HCT116 (cell line): ENCODE results near the gene PAX6. TPM values are rescaled to one million over a fixed set of nuclear protein-coding genes. Genes with fewer than 3 reads are reported as not detected.

Experiments used
- ATAC-seq: fragments of 200-7000 bp; cut with Tn5 transposase; 2 replicates; pipeline ENCODE4 v1.9.1; 2020; ENCODE audit warnings: mild to moderate bottlenecking, moderate library complexity
- BruUV-seq: library from RNA; stranded (reverse); fragments of 400-500 nt; replicated peaks from 2 replicates; lab custom pipeline; 2021; lab: Mats Ljungman, UMichigan
- CTCF ChIA-PET: fragments of 300-600 bp; sonication (Branson Sonifier 250); formaldehyde crosslinking; loops from one replicate; lab custom pipeline; 2021; ENCODE audit warnings: antibody characterized with exemption; lab: Charles Lee
- POLR2A ChIA-PET: fragments of 300-600, 350-600 bp; sonication (Branson Sonifier 250); formaldehyde crosslinking; loops from one replicate; lab custom pipeline; 2021; ENCODE audit warnings: antibody characterized with exemption; lab: Charles Lee
- RAD21 ChIA-PET, 2 experiments: fragments of 300-600 bp; sonication (Branson Sonifier 250); formaldehyde crosslinking; loops; one replicate each; lab custom pipeline; 2023; ENCODE audit warnings: low total read pairs in 2 of 2; ENCODE audit not compliant: uncharacterized antibody in 2 of 2, unreplicated experiment in 2 of 2, low non-redundant PET in 1 of 2; lab: Charles Lee
- DNase-seq: peaks from one replicate; pipeline ENCODE4 v3.0.0-alpha.2; 2010; ENCODE audit warnings: low read depth, low spot score
- H2AFZ ChIP-seq: fragments of 200-600 bp; shearing (Covaris generic), sonication (generic); 2 replicates; pipeline ENCODE4 v1.6.1; 2017; ENCODE audit warnings: low read depth, mixed run types, mixed read lengths, antibody characterized with exemption, low read length; ENCODE audit not compliant: poor library complexity, severe bottlenecking
- H3K27ac ChIP-seq: 2 replicates; pipeline ENCODE4 v1.5.1; 2012; ENCODE audit warnings: low read depth, low read length
- H3K27me3 ChIP-seq: fragments of 200-600 bp; sonication (generic); 2 replicates; pipeline ENCODE4 v1.6.1; 2016; ENCODE audit warnings: mixed run types, low read length, mixed read lengths; ENCODE audit not compliant: insufficient read depth
- H3K36me3 ChIP-seq, 2 experiments: fragments of 200-500 bp in 1 of 2; fragments of 200-600 bp in 1 of 2; sonication (Bioruptor generic) in 1 of 2; sonication (generic) in 1 of 2; 2 replicates each; pipeline versions ENCODE4 v1.5.1 to v1.6.1; 2014 to 2016; ENCODE audit warnings: low read length in 2 of 2, inconsistent platforms in 1 of 2, mixed read lengths in 1 of 2, mixed run types in 1 of 2; ENCODE audit not compliant: insufficient read depth in 2 of 2, control insufficient read depth in 1 of 2
- H3K4me1 ChIP-seq, 2 experiments: fragments of 200-600 bp in 1 of 2; sonication (generic) in 1 of 2; 2 replicates each; pipeline versions ENCODE4 v1.5.1 to v1.6.1; 2012 to 2017; ENCODE audit warnings: low read length in 2 of 2, inconsistent platforms in 1 of 2, mild to moderate bottlenecking in 1 of 2, mixed read lengths in 1 of 2, mixed run types in 1 of 2, moderate library complexity in 1 of 2; ENCODE audit not compliant: insufficient read depth in 2 of 2, control insufficient read depth in 1 of 2
- H3K4me2 ChIP-seq: fragments of 200-600 bp; sonication (generic); 2 replicates; pipeline ENCODE4 v1.6.1; 2017; ENCODE audit warnings: mixed run types, low read length, mixed read lengths
- H3K4me3 ChIP-seq, 2 experiments: fragments of 200-600 bp in 1 of 2; sonication (generic) in 1 of 2; replicated peaks in 1 of 2; 2 replicates each; pipeline ENCODE4 v1.5.1; 2011 to 2016; ENCODE audit warnings: low read length in 2 of 2, control low read depth in 1 of 2, low read depth in 1 of 2, mild to moderate bottlenecking in 1 of 2, mixed read lengths in 1 of 2, mixed run types in 1 of 2
- H3K79me2 ChIP-seq: fragments of 200-600 bp; sonication (generic); 2 replicates; pipeline ENCODE4 v1.6.1; 2017; ENCODE audit warnings: mild to moderate bottlenecking, mixed run types, low read length, moderate library complexity, mixed read lengths; ENCODE audit not compliant: insufficient read depth
- H3K9ac ChIP-seq: fragments of 200-600 bp; sonication (generic); 2 replicates; pipeline ENCODE4 v1.6.1; 2016; ENCODE audit warnings: low read length, mixed read lengths
- H3K9me2 ChIP-seq: fragments of 200-600 bp; sonication (generic), shearing (Covaris generic); 2 replicates; pipeline ENCODE4 v1.6.1; 2017; ENCODE audit warnings: mixed run types, mild to moderate bottlenecking, moderate library complexity; ENCODE audit not compliant: insufficient read depth
- H3K9me3 ChIP-seq, 2 experiments: fragments of 200-500 bp in 1 of 2; fragments of 200-600 bp in 1 of 2; sonication (Bioruptor generic) in 1 of 2; sonication (generic) in 1 of 2; 2 replicates each; pipeline ENCODE4 v1.6.1; 2014 to 2017; ENCODE audit warnings: low read length in 2 of 2, mixed read lengths in 2 of 2, inconsistent platforms in 1 of 2, low read depth in 1 of 2, mild to moderate bottlenecking in 1 of 2, mixed run types in 1 of 2, moderate library complexity in 1 of 2; ENCODE audit not compliant: control insufficient read depth in 1 of 2, insufficient read depth in 1 of 2
- H4K20me1 ChIP-seq: fragments of 200-600 bp; sonication (generic), shearing (Covaris generic); 2 replicates; pipeline ENCODE4 v1.6.1; 2017; ENCODE audit warnings: mixed run types, mild to moderate bottlenecking, moderate library complexity; ENCODE audit not compliant: insufficient read depth
- CBX3 ChIP-seq: IDR thresholded peaks from 2 replicates; pipeline ENCODE4 v1.6.1; 2012; ENCODE audit warnings: low read depth
- CEBPB ChIP-seq: IDR thresholded peaks from 2 replicates; pipeline ENCODE4 v1.6.1; 2012; ENCODE audit warnings: low read depth
- CTCF ChIP-seq, 3 experiments: fragments of 200-600 bp in 1 of 3; sonication (generic) in 1 of 3; IDR thresholded peaks in 2 of 3; conservative IDR thresholded peaks in 1 of 3; 2 replicates each; pipeline ENCODE4 v1.5.1; 2012 to 2017; ENCODE audit warnings: low read depth in 2 of 3, low read length in 2 of 3, antibody characterized with exemption in 1 of 3, borderline replicate concordance in 1 of 3, control low read depth in 1 of 3, mild to moderate bottlenecking in 1 of 3, mixed read lengths in 1 of 3, mixed run types in 1 of 3, moderate library complexity in 1 of 3; ENCODE audit not compliant: insufficient read depth in 1 of 3
- EGR1 ChIP-seq: IDR thresholded peaks from 2 replicates; pipeline ENCODE4 v1.6.1; 2012; ENCODE audit warnings: low read depth
- ELF1 ChIP-seq: IDR thresholded peaks from 2 replicates; pipeline ENCODE4 v1.6.1; 2012; ENCODE audit warnings: low read depth, borderline replicate concordance
- EZH2 ChIP-seq: fragments of 200-600 bp; sonication (generic); IDR thresholded peaks from 2 replicates; pipeline ENCODE4 v1.6.1; 2017; ENCODE audit warnings: antibody characterized with exemption, mixed run types
- EZH2phosphoT487 ChIP-seq: fragments of 200-600 bp; IDR thresholded peaks from 2 replicates; pipeline ENCODE4 v1.6.1; 2018; ENCODE audit warnings: antibody characterized with exemption, borderline replicate concordance
- FOSL1 ChIP-seq: IDR thresholded peaks from 2 replicates; pipeline ENCODE4 v1.6.1; 2012; ENCODE audit warnings: low read depth
- JUND ChIP-seq: IDR thresholded peaks from 2 replicates; pipeline ENCODE4 v1.6.1; 2012
- MAX ChIP-seq: IDR thresholded peaks from 2 replicates; pipeline ENCODE4 v1.6.1; 2012
- POLR2A ChIP-seq: IDR thresholded peaks from 2 replicates; pipeline ENCODE4 v1.7.0; 2011; ENCODE audit warnings: borderline replicate concordance; ENCODE audit not compliant: insufficient read depth, insufficient read length; ENCODE audit errors: extremely low read depth
- REST ChIP-seq: IDR thresholded peaks from 2 replicates; pipeline ENCODE4 v1.6.1; 2012; ENCODE audit warnings: low read depth
- SIN3A ChIP-seq: IDR thresholded peaks from 2 replicates; pipeline ENCODE4 v1.6.1; 2012; ENCODE audit warnings: low read depth
- SP1 ChIP-seq: IDR thresholded peaks from 2 replicates; pipeline ENCODE4 v1.6.1; 2012; ENCODE audit warnings: low read depth
- ZFX ChIP-seq: fragments of 450-650 bp; IDR thresholded peaks from 2 replicates; pipeline ENCODE4 v1.6.1; 2017
- ZNF274 ChIP-seq: fragments of 200-500 bp; sonication (Bioruptor generic); IDR thresholded peaks from 2 replicates; pipeline ENCODE4 v1.6.1; 2014; ENCODE audit warnings: mild to moderate bottlenecking, low read depth, low read length, inconsistent platforms
- intact Hi-C: fragments of 100-400 bp; cut with micrococcal nuclease; formaldehyde crosslinking; loops from 2 replicates; pipeline ENCODE4 v1.10.0; 2022
- total RNA-seq: library from RNA; stranded (reverse); gene quantifications from one replicate; pipeline ENCODE4 v1.2.1, GENCODE V29; 2021; ENCODE audit not compliant: unreplicated experiment

The PAX6 gene
- total RNA-seq, 1 experiment from 2014 or later: 5.3 TPM

- Histone ChIP-seq H3K27me3 (no peaks in the 10 kb centered on the region), H3K79me2 (no peaks in the 10 kb centered on the region), H3K9me3 (no peaks in the 10 kb centered on the region), H3K4me2 (no peak overlapping the region), H3K4me3 (no peak overlapping the region), H3K4me1 (peaks cover 0 to 7% of the 10 kb centered on the region in 2 experiments; a peak in 2 of 4 replicates), H3K36me3 (no peaks in the 10 kb centered on the region; a peak in 1 of 4 replicates), H4K20me1 (no peaks in the 10 kb centered on the region), H3K9me2 (no peaks in the 10 kb centered on the region), H3K27ac (no peak overlapping the region), H3K9ac (no peak overlapping the region), H2AFZ (no peak overlapping the region)
- intact Hi-C loops: no loop called here
- no peak for ATAC-seq
- no TSS peak for BruUV-seq
- CTCF ChIA-PET: no interaction called here
- DNase-seq: no peak
- RAD21 ChIA-PET: no interaction called here
- POLR2A ChIA-PET: no interaction called here
- TF ChIP-seq FOSL1 (no peak), POLR2A (no peak), JUND (no peak), ELF1 (no peak)
Measured at GRCh38 chr11:31805037-31805628, 6.0 kb downstream of the PAX6 start.

GRCh38 chr11:31804312-31805036 lies 6.6 kb downstream of the PAX6 start:
- H3K4me3 ChIP-seq: no peak overlapping the region
- BruUV-seq: no TSS peak
- H3K9me3 ChIP-seq: no peaks in the 10 kb centered on the region
- no peaks in the 10 kb centered on the region for H4K20me1 ChIP-seq
- no peak for DNase-seq
- no peak overlapping the region for H2AFZ ChIP-seq
- H3K27me3 ChIP-seq: no peaks in the 10 kb centered on the region
- H3K9me2 ChIP-seq: no peaks in the 10 kb centered on the region
- ChIA-PET CTCF (no interaction called here), POLR2A (no interaction called here), RAD21 (no interaction called here)
- no peak overlapping the region for H3K9ac ChIP-seq
- no peak for ATAC-seq
- intact Hi-C loops: no loop called here
- no peaks in the 10 kb centered on the region for H3K79me2 ChIP-seq
- no peak overlapping the region for H3K27ac ChIP-seq
- no peak overlapping the region for H3K4me2 ChIP-seq
- TF ChIP-seq CTCF (IDR thresholded peaks at IDR 0.05 in 2 of 3, conservative IDR thresholded peaks at IDR 0.05 in 1 of 3; ENCODE audit: borderline replicate concordance in 1 of 3, insufficient read depth in 1 of 3, low read depth in 2 of 3, low read length in 2 of 3): no peak
- no peak for TF ChIP-seq CEBPB
- TF ChIP-seq MAX: no peak
- TF ChIP-seq EGR1: no peak
- no peak for TF ChIP-seq EZH2
- no peak for TF ChIP-seq JUND
- no peak for TF ChIP-seq ZNF274
- no peak for TF ChIP-seq CBX3
- no peak for TF ChIP-seq SP1
- TF ChIP-seq SIN3A: no peak
- no peak for TF ChIP-seq EZH2phosphoT487
- TF ChIP-seq ZFX: no peak
- TF ChIP-seq REST: no peak
- H3K4me1 ChIP-seq: peaks cover 0 to 2% of the 10 kb centered on the region in 2 experiments; a peak in 2 of 4 replicates
- no peaks in the 10 kb centered on the region; a peak in 1 of 4 replicates for H3K36me3 ChIP-seq
